HG03575 (cell line): Measurements from ENCODE around the gene MEP1B.
"Not testable (repeated sequence)": the region's sequence is repeated elsewhere in the genome, so short reads cannot be mapped to it uniquely, and the experiment has no call there.

Experiments
- ATAC-seq: cut with Tn5 transposase; IDR thresholded peaks from one replicate; pipeline ENCODE4 v1.9.1; 2021; ENCODE audit not compliant: unreplicated experiment, insufficient number of reproducible peaks, low FRiP score; ENCODE audit errors: extremely low read depth

The MEP1B gene

GRCh38 chr18:32189790-32190189, at the start of gene MEP1B:
MEP1B (plus strand) TSS chr18:32190039; CDS start chr18:32190071, 32 bp downstream.
- ATAC-seq = no peak

- ATAC-seq = no peak
Observed at GRCh38 chr18:32148185-32148870, 41.5 kb upstream of the MEP1B start.

DNA sequence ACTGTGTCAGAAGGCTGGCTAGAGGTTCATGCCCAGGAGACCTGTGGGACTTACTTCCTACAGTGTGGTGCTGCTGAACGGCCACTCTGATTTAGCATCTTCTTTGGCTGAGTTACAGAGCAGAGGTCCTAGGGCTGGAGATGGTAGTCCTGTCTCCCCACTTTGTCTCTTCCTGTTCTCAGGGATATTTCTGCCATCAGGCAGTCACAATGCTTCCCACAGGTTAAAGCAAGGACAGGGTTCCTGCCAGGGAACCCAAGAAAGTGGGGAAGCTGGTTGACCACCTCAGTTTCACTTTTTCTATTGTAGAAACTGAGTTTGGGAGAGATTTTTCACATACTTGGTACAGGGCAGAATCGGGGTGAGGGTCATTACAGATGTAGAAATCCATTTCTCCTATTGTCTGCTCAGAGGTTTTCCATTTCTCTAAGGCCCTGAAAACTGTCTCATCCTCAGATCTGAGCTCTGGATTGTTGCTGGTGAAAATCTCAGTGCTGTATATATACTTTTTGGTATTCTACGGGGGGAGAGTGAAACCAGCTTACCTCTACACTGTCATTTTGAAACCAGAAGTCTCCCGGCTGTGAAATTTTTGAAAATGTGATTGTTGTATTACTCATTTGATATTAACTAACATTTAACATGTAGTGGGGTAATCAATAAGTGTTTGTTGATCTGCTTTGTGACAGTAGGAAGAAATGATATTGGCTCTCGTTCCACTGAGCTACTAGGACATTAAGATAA, 37.0 kb upstream of the MEP1B start:
- peak; percentile 74 for ATAC-seq

GRCh38 chr18:32156855-32157254, 33.0 kb upstream of the MEP1B start:
- ATAC-seq = no peak

DNA sequence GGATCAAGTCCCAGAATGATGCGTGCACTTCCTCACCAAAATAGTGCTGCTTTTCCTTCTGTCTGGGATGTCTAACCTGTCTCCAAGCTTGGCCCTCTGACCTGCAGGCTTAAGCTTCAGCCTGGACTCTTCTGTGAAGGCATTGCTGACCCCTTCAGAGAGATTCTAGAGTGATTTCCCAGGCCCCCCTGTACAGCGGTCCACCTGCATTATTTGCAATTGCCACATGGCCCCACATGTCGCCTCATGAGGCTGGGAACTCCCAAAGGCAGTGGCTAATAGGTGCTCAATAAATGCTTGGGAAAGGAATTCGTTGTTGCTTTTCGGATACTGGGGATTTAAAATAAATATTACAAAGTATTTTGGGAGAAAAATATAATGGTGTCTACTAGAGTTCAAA, 32.3 kb upstream of the MEP1B start:
- ATAC-seq = no peak

DNA sequence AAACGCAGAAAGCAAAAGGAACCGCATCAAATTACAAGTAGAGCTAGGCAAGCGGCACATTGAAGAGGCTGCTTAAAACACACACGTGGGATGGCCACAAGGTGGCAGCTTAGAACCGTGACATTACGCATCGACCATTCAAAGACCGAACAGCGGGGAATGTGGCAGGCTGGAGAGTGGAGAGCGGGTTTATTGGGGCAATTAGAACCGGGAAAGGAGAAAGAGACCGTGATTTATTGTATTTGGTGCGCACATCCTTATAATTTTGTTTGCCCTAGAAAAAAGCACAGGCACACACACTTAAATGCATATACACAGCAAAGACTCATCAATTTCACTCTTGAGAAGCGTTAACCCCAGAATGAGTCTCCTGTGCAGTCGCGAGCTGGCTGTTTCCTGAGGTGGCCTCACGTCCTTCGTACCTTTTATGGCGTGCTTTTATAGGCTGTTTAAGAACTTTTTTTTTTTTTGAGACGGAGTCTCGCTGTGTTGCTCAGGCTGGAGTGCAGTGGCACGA, 31.7 kb upstream of the MEP1B start:
- ATAC-seq = peak; percentile 79

DNA sequence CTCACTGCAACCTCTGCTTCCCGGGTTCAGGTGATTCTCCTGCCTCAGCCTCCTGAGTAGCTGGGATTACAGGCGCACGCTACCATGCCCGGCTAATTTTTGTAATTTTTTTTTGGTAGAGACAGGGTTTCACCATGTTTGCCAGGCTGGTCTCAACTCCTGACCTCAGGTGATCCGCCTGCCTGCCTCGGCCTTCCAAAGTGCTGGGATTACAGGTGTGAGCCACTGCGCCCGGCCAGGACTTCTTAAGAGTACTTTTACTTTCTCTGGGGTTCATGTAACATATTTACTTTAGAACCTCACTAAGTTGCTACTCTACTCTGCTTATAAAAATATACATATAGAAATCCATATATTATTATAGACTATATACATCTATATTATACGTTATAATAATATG, 31.2 kb upstream of the MEP1B start:
- not testable (repeated sequence) for ATAC-seq

- ATAC-seq = no peak
Observed at GRCh38 chr18:32160547-32160946, 29.3 kb upstream of the MEP1B start.

- ATAC-seq = no peak
Observed at GRCh38 chr18:32167980-32168730, 21.7 kb upstream of the MEP1B start.

GRCh38 chr18:32173654-32174053, 16.2 kb upstream of the MEP1B start:
- no peak for ATAC-seq

DNA sequence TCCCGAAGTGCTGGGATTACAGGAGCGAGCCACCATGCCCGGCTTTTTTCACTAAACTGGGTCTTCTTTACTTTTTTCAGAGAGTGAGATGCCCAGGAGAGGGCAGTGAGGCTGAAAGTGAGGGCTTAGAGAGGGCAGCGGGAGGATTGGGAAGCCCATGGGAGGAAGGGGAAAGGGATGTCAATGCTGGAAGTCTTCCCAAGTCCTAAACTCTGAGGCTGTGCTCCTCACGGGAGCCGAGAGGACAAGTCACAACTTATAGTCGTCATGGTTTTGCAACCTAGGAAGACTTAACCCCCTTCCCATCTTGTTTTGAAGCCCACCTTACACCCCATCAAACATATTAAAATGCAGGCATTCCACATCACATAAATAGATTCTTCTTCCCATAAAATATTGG, 15.1 kb upstream of the MEP1B start:
- no peak for ATAC-seq

- no peak for ATAC-seq
Observed at GRCh38 chr18:32175265-32175664, 14.6 kb upstream of the MEP1B start.

- not testable (repeated sequence) for ATAC-seq
Observed at GRCh38 chr18:32176745-32177144, 13.1 kb upstream of the MEP1B start.

- ATAC-seq = no peak
Observed at GRCh38 chr18:32177530-32177929, 12.3 kb upstream of the MEP1B start.

GRCh38 chr18:32183503-32183902, 6.3 kb upstream of the MEP1B start:
- no peak for ATAC-seq

DNA sequence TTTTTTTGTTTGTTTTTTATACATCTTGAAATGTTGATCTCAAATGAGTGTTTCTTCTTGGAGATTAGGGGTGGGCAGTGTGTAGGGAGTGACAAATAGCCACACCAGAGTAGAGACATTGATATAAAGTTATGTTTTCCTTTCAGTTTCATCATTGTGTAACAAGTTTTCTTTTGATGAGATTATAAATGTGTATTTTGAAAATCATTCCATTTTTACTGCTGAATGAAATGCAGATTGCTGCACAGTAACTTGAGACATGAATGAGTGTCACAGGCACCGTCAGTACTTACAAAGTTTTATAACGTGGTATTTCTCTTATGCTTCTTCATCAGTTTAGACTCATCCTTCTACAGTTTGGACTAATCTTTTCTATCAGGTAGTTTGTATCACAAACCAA, 370 bp downstream of the MEP1B start:
- ATAC-seq = no peak

DNA sequence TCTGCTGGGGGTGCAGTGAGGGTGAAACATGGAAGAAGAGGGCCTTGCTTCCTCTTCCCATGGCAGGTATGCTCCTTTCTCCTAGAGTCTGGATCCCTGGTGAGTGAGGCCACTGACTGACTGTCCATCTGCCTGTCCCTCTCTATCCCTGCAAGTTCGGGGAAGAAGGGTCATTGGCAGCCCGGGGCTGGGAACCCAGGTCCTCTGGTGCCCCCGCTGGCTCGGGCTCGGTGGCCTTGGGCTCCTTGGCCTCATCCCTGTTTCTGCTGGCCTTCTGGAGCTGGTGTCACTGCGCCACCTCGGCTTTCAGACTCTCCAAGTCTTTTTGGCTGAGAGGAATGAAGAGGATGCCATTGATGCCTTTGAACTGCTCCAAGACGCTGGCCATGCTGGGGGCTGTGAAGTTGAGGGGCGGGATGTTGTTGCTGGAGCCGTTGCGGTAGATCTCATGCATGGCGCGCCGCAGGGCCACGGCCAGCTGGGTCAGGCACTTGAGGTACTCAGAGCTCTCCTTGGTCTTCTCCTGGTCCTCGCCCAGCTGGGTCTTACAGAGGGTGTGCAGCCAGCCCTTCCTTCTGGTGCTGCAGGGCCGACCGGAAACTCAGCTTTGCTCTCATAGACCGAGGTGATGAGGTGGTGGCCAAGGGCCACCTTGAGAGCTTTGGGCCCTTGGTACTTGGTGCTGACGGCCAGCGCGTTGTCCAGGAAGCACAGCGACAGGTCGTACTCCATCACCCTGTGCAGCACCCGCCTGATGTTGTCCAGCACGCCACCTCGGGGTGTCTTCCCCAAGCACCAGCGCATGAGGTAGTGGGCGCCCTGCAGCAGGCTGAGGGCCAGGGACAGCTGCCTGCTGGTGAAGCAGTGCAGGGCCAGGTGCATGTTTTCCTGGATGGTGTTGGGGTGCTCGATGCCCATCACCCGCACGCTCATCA, 6.3 kb downstream of the MEP1B start:
- no peak for ATAC-seq

DNA sequence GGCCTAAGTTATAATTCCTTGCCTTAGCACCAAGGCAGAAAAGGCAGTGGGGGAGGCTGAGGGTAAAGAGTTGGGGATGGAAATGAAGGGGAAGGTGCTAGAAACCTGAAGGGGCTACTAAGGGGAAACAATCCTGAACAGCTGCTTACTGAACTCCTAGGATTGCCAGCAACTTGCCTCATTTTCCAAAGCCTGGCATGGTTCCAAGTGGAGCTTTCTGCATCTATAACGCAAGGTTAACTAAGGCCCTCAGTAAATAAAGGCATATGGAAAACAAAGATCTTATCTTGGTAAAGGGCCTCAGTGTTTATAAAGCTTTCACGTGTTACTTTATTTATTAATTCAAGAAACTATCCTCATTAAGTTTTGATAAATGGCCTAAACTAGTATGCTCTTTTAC, 10.9 kb downstream of the MEP1B start:
- ATAC-seq = no peak
